ENCODE results near the gene SENP8. TPM values are rescaled to one million over a fixed set of nuclear protein-coding genes. Genes with fewer than 3 reads are reported as not detected.

The SENP8 gene
- total RNA-seq, 1 experiment from 2014 or later = 3.8 TPM

GRCh38 chr15:72175186-72176044 lies 57.2 kb downstream of the SENP8 start:
- H3K4me3 Mint-ChIP-seq (ENCODE audit: unreplicated experiment) = no peak overlapping the region
- no peaks in the 10 kb centered on the region for H3K27me3 Mint-ChIP-seq (ENCODE audit: insufficient read depth, unreplicated experiment)
- ChIA-PET CTCF (interaction anchor here (1.0 to 2.2 kb wide), 3 partner anchors 19 to 431 kb away, joined by 3 to 8 read pairs (median 7); no protein-coding TSS in a partner anchor), POLR2A (interaction anchor here (1.1 kb wide), 1 partner anchor 9 kb away, joined by 3 read pairs; no protein-coding TSS in a partner anchor)
- BruUV-seq (replicated peaks) = no TSS peak
- intact Hi-C loops (cut with micrococcal nuclease) = no loop called here
- DNase-seq (ENCODE audit: unreplicated experiment) = no peak
- H3K9me3 Mint-ChIP-seq (ENCODE audit: unreplicated experiment) = no peaks in the 10 kb centered on the region
- H3K4me1 Mint-ChIP-seq (ENCODE audit: insufficient read depth, unreplicated experiment) = peaks cover 11% of the 10 kb centered on the region
- no peaks in the 10 kb centered on the region for H3K36me3 Mint-ChIP-seq (ENCODE audit: insufficient read depth, unreplicated experiment)
- TF ChIP-seq CTCF (IDR thresholded peaks at IDR 0.05; ENCODE audit: unreplicated experiment) = no peak
- H3K27ac Mint-ChIP-seq (ENCODE audit: low read depth, unreplicated experiment) = no peak overlapping the region

- H3K4me3 Mint-ChIP-seq (ENCODE audit: unreplicated experiment) = no peak overlapping the region
- BruUV-seq (replicated peaks) = no TSS peak
- ChIA-PET POLR2A (interaction anchor here (1.3 kb wide), 1 partner anchor 8 kb away, joined by 3 read pairs; no protein-coding TSS in a partner anchor), CTCF (interaction anchor here (1.0 to 1.7 kb wide), 2 partner anchors 20 to 432 kb away, joined by 3 to 8 read pairs; no protein-coding TSS in a partner anchor)
- H3K27me3 Mint-ChIP-seq (ENCODE audit: insufficient read depth, unreplicated experiment) = no peaks in the 10 kb centered on the region
- TF ChIP-seq CTCF (IDR thresholded peaks at IDR 0.05; ENCODE audit: unreplicated experiment) = no peak
- DNase-seq (ENCODE audit: unreplicated experiment) = no peak
- intact Hi-C loops (cut with micrococcal nuclease) = no loop called here
- peaks cover 16% of the 10 kb centered on the region for H3K4me1 Mint-ChIP-seq (ENCODE audit: insufficient read depth, unreplicated experiment)
- no peaks in the 10 kb centered on the region for H3K9me3 Mint-ChIP-seq (ENCODE audit: unreplicated experiment)
- no peak overlapping the region for H3K27ac Mint-ChIP-seq (ENCODE audit: low read depth, unreplicated experiment)
- H3K36me3 Mint-ChIP-seq (ENCODE audit: insufficient read depth, unreplicated experiment) = no peaks in the 10 kb centered on the region
Measured at GRCh38 chr15:72176159-72176558, 58.0 kb downstream of the SENP8 start.

GRCh38 chr15:72176743-72177142 lies 58.5 kb downstream of the SENP8 start:
- CTCF ChIA-PET = interaction anchor here (1.7 kb wide), 1 partner anchor 21 kb away, joined by 8 read pairs; no protein-coding TSS in a partner anchor
- intact Hi-C loops (cut with micrococcal nuclease) = no loop called here
- DNase-seq (ENCODE audit: unreplicated experiment) = no peak
- Mint-ChIP-seq H3K4me3 (ENCODE audit: unreplicated experiment) (no peak overlapping the region), H3K4me1 (ENCODE audit: insufficient read depth, unreplicated experiment) (peaks cover 22% of the 10 kb centered on the region), H3K27me3 (ENCODE audit: insufficient read depth, unreplicated experiment) (no peaks in the 10 kb centered on the region), H3K36me3 (ENCODE audit: insufficient read depth, unreplicated experiment) (no peaks in the 10 kb centered on the region), H3K9me3 (ENCODE audit: unreplicated experiment) (no peaks in the 10 kb centered on the region), H3K27ac (ENCODE audit: low read depth, unreplicated experiment) (no peak overlapping the region)
- TF ChIP-seq CTCF (IDR thresholded peaks at IDR 0.05; ENCODE audit: unreplicated experiment) = no peak
- no TSS peak for BruUV-seq (replicated peaks)
- POLR2A ChIA-PET = interaction anchor here (1.3 kb wide), 1 partner anchor 8 kb away, joined by 3 read pairs; no protein-coding TSS in a partner anchor

GRCh38 chr15:72178976-72179585 lies 60.9 kb downstream of the SENP8 start:
- Mint-ChIP-seq H3K36me3 (ENCODE audit: insufficient read depth, unreplicated experiment) (no peaks in the 10 kb centered on the region), H3K9me3 (ENCODE audit: unreplicated experiment) (no peaks in the 10 kb centered on the region), H3K27ac (ENCODE audit: low read depth, unreplicated experiment) (no peak overlapping the region), H3K4me3 (ENCODE audit: unreplicated experiment) (no peak overlapping the region), H3K27me3 (ENCODE audit: insufficient read depth, unreplicated experiment) (no peaks in the 10 kb centered on the region), H3K4me1 (ENCODE audit: insufficient read depth, unreplicated experiment) (peaks cover 37% of the 10 kb centered on the region)
- intact Hi-C loops (cut with micrococcal nuclease) = no loop called here
- BruUV-seq (replicated peaks) = no TSS peak
- TF ChIP-seq CTCF (IDR thresholded peaks at IDR 0.05; ENCODE audit: unreplicated experiment) = no peak
- POLR2A ChIA-PET = no interaction called here
- CTCF ChIA-PET = no interaction called here
- DNase-seq (ENCODE audit: unreplicated experiment) = no peak
